Measurements from ENCODE around the gene CEP290. TPM values are rescaled to one million over a fixed set of nuclear protein-coding genes. Genes with fewer than 3 reads are reported as not detected.

The CEP290 gene
- polyA plus RNA-seq, 1 donor from 2014 or later: 9.5 TPM

DNA sequence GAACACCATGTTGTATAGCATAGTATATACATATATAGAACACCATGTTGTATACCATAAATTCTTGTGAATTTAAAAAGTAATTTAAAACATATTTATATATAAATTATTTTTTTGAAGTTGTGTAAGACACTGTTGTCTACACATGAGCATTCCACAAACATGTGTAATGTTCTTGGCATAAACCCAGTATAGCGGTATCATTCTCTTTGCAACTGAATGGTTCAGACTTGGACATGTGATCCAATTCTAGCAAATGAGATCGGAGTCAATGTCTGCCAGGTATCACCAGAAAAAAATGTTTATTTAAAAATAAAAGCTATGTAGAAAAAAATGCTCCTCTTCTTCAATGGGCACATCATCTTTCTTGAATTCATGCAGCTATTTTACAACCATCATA lies 33.9 kb downstream of the CEP290 start:
- Mint-ChIP-seq H3K4me1 (peaks cover 0 to 3% (median 1%) of the 10 kb centered on the region in 3 donors), H3K4me3 (no peak overlapping the region), H3K27ac (no peak overlapping the region), H3K27me3 (no peaks in the 10 kb centered on the region), H3K9me3 (no peaks in the 10 kb centered on the region), H3K36me3 (peaks cover 9% of the 10 kb centered on the region)

GRCh38 chr12:88093573-88093972 lies 48.3 kb downstream of the CEP290 start:
- Mint-ChIP-seq H3K27me3 (no peaks in the 10 kb centered on the region), H3K9me3 (no peaks in the 10 kb centered on the region), H3K27ac (no peak overlapping the region), H3K4me3 (no peak overlapping the region), H3K4me1 (no peaks in the 10 kb centered on the region), H3K36me3 (peaks cover 9% of the 10 kb centered on the region)

DNA sequence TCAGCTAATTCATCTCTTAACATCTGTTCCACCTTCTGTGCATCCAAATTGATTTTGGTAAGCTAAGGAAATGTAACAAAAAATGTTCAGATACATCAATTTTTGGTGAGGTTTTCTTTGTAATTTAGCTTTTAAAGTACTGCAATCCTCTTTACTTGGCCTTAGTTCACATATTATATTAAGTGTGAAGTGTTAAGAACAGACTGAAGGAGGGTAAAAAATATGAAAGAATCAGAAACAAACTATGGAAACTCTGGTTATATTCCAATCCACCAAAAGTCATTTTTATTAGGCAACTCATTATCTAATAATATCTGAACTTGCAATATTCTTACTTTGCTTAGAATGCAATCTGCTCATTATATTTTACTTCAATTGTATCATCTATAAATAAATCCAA lies 49.1 kb downstream of the CEP290 start:
- H3K9me3 Mint-ChIP-seq: no peaks in the 10 kb centered on the region
- H3K4me1 Mint-ChIP-seq: no peaks in the 10 kb centered on the region
- no peak overlapping the region for H3K27ac Mint-ChIP-seq
- no peaks in the 10 kb centered on the region for H3K27me3 Mint-ChIP-seq
- H3K4me3 Mint-ChIP-seq: no peak overlapping the region
- H3K36me3 Mint-ChIP-seq: peaks cover 6% of the 10 kb centered on the region

- Mint-ChIP-seq H3K4me1 (no peaks in the 10 kb centered on the region), H3K9me3 (no peaks in the 10 kb centered on the region), H3K27me3 (no peaks in the 10 kb centered on the region), H3K4me3 (no peak overlapping the region), H3K36me3 (peaks cover 2% of the 10 kb centered on the region), H3K27ac (no peak overlapping the region)
Observed at GRCh38 chr12:88084210-88084609, 57.7 kb downstream of the CEP290 start.

DNA sequence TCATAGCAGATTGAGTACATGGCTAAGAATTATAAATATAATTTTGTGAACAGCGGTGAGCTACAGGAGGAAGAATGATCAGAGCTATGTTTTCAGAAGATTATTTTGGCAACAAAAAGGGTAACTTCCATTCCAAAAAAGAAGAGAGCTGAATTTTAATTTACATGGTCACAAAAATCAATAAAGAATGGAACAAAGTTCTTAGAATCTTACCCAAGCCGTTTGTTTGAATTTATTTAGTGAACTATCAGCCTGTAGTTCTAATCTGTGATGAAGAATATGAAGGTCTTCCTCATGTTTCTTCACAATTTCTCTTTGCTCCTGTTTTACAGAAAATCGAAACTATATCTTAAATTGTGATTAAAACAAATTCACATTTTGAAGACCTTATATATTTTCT lies 58.3 kb downstream of the CEP290 start:
- no peaks in the 10 kb centered on the region for H3K27me3 Mint-ChIP-seq
- no peaks in the 10 kb centered on the region for H3K4me1 Mint-ChIP-seq
- H3K27ac Mint-ChIP-seq: no peak overlapping the region
- H3K4me3 Mint-ChIP-seq: no peak overlapping the region
- peaks cover 2% of the 10 kb centered on the region for H3K36me3 Mint-ChIP-seq
- H3K9me3 Mint-ChIP-seq: no peaks in the 10 kb centered on the region

GRCh38 chr12:88081247-88081646 lies 60.6 kb downstream of the CEP290 start:
- H3K4me3 Mint-ChIP-seq: no peak overlapping the region
- H3K9me3 Mint-ChIP-seq: no peaks in the 10 kb centered on the region
- H3K4me1 Mint-ChIP-seq: no peaks in the 10 kb centered on the region
- H3K36me3 Mint-ChIP-seq: peaks cover 9% of the 10 kb centered on the region
- no peaks in the 10 kb centered on the region for H3K27me3 Mint-ChIP-seq
- no peak overlapping the region for H3K27ac Mint-ChIP-seq

DNA sequence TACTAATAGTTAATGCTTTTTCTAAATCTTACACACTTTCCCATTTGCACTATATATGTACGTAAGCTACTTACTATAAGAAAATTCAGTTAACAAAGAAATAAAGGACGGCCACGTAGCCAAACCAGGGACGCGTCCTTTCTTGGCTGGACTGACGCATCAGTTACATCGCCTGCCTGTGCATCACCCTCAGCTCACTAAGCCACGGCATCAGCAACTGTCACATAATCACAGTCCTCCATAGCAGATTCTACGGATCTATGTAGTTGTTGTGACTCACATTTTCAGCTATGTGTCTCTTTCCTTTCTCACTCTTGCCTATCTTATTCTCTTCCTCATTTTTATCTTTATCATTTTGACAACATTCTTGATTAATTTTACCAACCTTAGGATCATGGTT lies 74.6 kb downstream of the CEP290 start:
- Mint-ChIP-seq H3K9me3 (no peaks in the 10 kb centered on the region), H3K27ac (no peak overlapping the region), H3K4me3 (no peak overlapping the region), H3K36me3 (peaks cover 10% of the 10 kb centered on the region), H3K27me3 (no peaks in the 10 kb centered on the region), H3K4me1 (peaks cover 12 to 21% (median 12%) of the 10 kb centered on the region in 3 donors)

- H3K27me3 Mint-ChIP-seq: no peaks in the 10 kb centered on the region
- H3K36me3 Mint-ChIP-seq: peaks cover 8% of the 10 kb centered on the region
- H3K4me3 Mint-ChIP-seq: no peak overlapping the region
- no peak overlapping the region for H3K27ac Mint-ChIP-seq
- no peaks in the 10 kb centered on the region for H3K9me3 Mint-ChIP-seq
- peaks cover 13 to 22% (median 15%) of the 10 kb centered on the region in 3 donors for H3K4me1 Mint-ChIP-seq
Observed at GRCh38 chr12:88063375-88063774, 78.5 kb downstream of the CEP290 start.

DNA sequence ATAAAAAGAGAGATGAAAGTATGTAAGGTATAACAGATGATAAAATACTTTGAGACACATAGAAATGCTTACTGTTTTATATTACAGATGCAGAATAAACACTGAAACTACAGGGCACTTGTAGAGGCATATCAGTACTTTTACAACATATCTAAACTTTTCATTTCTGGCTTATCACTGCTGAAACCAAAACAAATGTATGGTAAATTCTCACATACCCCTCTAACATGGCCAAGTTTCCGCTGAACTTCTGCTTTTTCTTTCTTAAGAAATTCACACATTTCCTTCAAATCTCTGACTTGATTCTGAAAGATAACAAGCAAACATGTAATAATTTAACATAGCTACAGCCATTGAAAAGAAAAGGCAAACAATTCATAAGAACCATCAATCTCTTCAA lies 79.4 kb downstream of the CEP290 start:
- Mint-ChIP-seq H3K4me3 (peak overlapping the region in 1 of 4 donors; percentile 18), H3K36me3 (peaks cover 8% of the 10 kb centered on the region), H3K9me3 (no peaks in the 10 kb centered on the region), H3K4me1 (peaks cover 13 to 19% (median 15%) of the 10 kb centered on the region in 3 donors), H3K27ac (peak overlapping the region in 1 of 3 donors; percentile 43), H3K27me3 (no peaks in the 10 kb centered on the region)

DNA sequence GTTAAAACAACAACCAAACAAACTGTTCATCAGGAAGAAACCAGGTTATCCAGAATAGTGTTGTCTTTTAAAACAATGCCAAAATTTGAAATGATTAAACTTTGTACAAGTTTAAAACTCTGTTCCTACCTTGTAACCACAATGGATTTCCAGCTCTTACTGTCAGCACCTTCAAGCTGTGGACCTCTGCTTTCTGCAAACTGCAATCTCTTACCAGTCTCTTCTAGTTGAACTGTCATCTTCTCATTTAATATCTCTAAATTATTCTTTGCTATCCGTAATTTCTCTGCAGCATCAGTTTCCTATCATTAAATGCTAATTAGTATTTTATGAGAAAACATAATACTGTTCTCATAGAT lies 83.2 kb downstream of the CEP290 start:
- peak overlapping the region in 1 of 3 donors; percentile 34 for H3K27ac Mint-ChIP-seq

GRCh38 chr12:88057994-88058718 lies 83.7 kb downstream of the CEP290 start:
- H3K36me3 Mint-ChIP-seq: peaks cover 10% of the 10 kb centered on the region
- peak overlapping the region in 1 of 3 donors; percentile 34 for H3K27ac Mint-ChIP-seq
- H3K4me3 Mint-ChIP-seq: no peak overlapping the region
- peaks cover 8 to 12% (median 9%) of the 10 kb centered on the region in 3 donors for H3K4me1 Mint-ChIP-seq
- H3K9me3 Mint-ChIP-seq: no peaks in the 10 kb centered on the region
- no peaks in the 10 kb centered on the region for H3K27me3 Mint-ChIP-seq

More for the DNA sequence above, 83.2 kb downstream of the CEP290 start:
- Mint-ChIP-seq H3K9me3 (no peaks in the 10 kb centered on the region), H3K27me3 (no peaks in the 10 kb centered on the region), H3K36me3 (peaks cover 12% of the 10 kb centered on the region), H3K4me3 (no peak overlapping the region), H3K4me1 (peaks cover 13 to 16% (median 13%) of the 10 kb centered on the region in 3 donors)

DNA sequence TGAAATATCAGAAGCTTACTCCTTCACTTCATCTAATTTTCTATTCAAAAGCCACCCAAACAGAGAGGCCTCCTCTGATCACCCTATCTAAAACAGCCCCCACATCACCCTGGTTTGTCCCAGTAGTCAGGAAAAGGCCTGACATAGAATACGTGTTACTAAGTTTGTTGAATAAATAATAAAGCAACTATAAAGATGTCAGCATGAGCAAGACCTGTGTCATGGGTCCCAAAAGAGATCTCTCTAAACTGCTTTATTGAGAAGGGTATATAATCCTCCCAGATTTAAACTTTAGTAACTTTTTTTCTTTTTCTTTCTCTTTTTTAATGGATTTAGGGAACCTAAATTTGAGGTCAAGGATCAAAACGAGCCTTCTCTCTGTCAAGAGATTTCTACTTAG lies 85.3 kb downstream of the CEP290 start:
- Mint-ChIP-seq H3K36me3 (peaks cover 5% of the 10 kb centered on the region), H3K27ac (no peak overlapping the region), H3K9me3 (no peaks in the 10 kb centered on the region), H3K27me3 (no peaks in the 10 kb centered on the region), H3K4me3 (no peak overlapping the region), H3K4me1 (peaks cover 0 to 1% (median 0%) of the 10 kb centered on the region in 3 donors)

- no peak overlapping the region for H3K27ac Mint-ChIP-seq
- no peaks in the 10 kb centered on the region for H3K27me3 Mint-ChIP-seq
- H3K4me1 Mint-ChIP-seq: peaks cover 0 to 1% (median 0%) of the 10 kb centered on the region in 3 donors
- no peak overlapping the region for H3K4me3 Mint-ChIP-seq
- no peaks in the 10 kb centered on the region for H3K9me3 Mint-ChIP-seq
- H3K36me3 Mint-ChIP-seq: peaks cover 5% of the 10 kb centered on the region
Observed at GRCh38 chr12:88052686-88053085, 89.2 kb downstream of the CEP290 start.

GRCh38 chr12:88044035-88044434 lies 97.9 kb downstream of the CEP290 start:
- Mint-ChIP-seq H3K27me3 (no peaks in the 10 kb centered on the region), H3K9me3 (no peaks in the 10 kb centered on the region), H3K4me3 (no peak overlapping the region), H3K36me3 (peaks cover 8% of the 10 kb centered on the region), H3K27ac (no peak overlapping the region), H3K4me1 (peaks cover 0 to 12% (median 8%) of the 10 kb centered on the region in 3 donors)

- Mint-ChIP-seq H3K36me3 (no peaks in the 10 kb centered on the region), H3K9me3 (no peaks in the 10 kb centered on the region), H3K27me3 (no peaks in the 10 kb centered on the region), H3K4me3 (peak overlapping the region in 1 of 4 donors; percentile 99), H3K4me1 (peaks cover 18 to 45% (median 40%) of the 10 kb centered on the region in 3 donors), H3K27ac (no peak overlapping the region)
Observed at GRCh38 chr12:88037770-88038169, 104.1 kb downstream of the CEP290 start.

DNA sequence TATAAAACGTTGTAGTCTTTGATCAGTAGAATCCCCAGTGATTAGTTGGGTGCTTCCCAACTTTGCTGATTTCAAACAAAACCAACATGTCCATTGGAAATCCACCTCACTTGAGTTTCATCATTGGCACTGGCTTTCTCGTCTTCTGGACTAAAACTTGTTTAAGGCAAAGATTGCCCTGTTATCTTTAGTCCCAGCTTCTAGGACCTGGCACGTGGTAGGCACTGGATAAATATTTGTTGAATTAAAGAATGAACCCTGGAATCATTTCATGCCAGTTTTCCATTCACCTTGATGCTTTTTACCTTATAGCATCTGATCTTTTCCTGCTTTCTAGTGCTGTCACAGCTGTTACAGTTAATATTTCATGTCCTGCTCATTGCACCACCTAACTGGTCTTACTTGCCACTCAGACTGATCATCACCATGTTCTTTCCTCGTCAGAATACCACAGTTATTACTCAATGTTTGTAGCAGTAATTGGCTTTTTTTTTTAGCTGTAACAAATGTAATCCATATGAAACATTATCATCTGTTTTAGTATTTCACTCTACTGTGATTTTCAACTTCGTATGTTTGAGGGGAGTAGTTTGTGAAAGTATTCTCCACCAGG lies 105.4 kb downstream of the CEP290 start:
- Mint-ChIP-seq H3K27me3 (no peaks in the 10 kb centered on the region), H3K36me3 (no peaks in the 10 kb centered on the region), H3K27ac (peak overlapping the region in 2 of 3 donors; percentile 84 to 92), H3K9me3 (peaks cover 0 to 5% (median 4%) of the 10 kb centered on the region in 3 donors), H3K4me1 (peaks cover 18 to 45% (median 40%) of the 10 kb centered on the region in 3 donors), H3K4me3 (peak overlapping the region; percentile 96 to 99 (median 98))
